AG20443 (cell line): ENCODE results near the gene TMED8.

ENCODE experiments used
- DNase-seq: peaks from one replicate; pipeline ENCODE4 v3.0.0; 2012; ENCODE audit warnings: low spot score, mixed read lengths

TMED8 gene

GRCh38 chr14:77296155-77296554 lies 80.7 kb downstream of the TMED8 start:
- DNase-seq = no peak

DNA sequence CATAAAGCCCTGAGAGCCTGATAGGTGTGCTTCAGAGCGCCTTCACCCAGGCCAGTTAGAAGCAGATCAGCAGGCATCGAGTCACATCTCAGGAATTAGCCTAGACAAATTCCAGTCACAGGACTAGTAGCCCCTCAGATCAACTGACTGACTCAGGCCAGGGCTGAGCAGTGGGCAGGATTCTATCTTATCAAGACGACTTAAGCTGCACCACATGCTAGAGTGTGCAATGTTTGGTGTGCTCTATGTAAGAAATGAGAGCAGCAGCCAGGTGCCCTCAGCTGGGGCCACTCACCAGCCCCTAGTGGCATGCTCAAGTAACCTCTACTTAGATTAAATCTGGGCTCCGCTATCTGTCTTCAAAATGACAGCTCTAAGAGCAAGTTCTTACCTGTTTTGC lies 86.2 kb downstream of the TMED8 start:
- no peak for DNase-seq

GRCh38 chr14:77286576-77286975 lies 90.3 kb downstream of the TMED8 start:
- DNase-seq = no peak
